Measurements from ENCODE around the gene ATG4D.
"Not testable (repeated sequence)": the region's sequence is repeated elsewhere in the genome, so short reads cannot be mapped to it uniquely, and the experiment has no call there.

ATG4D gene

DNA sequence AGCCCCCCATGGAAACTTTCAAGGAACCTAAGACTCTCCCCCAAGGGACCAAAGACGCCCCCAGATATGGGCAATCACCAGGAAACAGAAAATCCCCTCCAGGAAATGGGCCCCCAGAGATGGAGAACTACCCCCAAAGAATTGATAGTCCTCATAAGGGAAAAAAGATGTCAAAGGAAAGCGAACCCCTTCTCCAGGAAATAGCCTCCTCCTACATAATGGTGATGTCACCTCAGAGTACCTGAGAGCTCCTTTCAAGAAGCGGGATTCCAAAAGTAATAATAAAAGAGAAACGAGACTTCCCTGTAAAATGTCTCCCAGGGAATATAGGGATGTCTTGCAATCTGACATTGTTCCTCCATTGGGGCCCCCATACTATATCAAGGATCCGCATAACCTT, 24.0 kb downstream of the ATG4D start:
- Histone ChIP-seq H4K8ac (ENCODE audit: low read depth, low read length) (no peak overlapping the region), H3K56ac (ENCODE audit: low read length) (no peak overlapping the region), H2BK5ac (ENCODE audit: low read length) (no peak overlapping the region), H2AK5ac (ENCODE audit: low read length) (no peak overlapping the region), H3K79me2 (ENCODE audit: control insufficient read depth, insufficient read depth, low read length) (peaks cover 3% of the 10 kb centered on the region), H2BK120ac (ENCODE audit: low read depth, low read length) (no peak overlapping the region), H3K4me2 (ENCODE audit: low read length) (peak overlapping the region; percentile 93), H3K79me1 (ENCODE audit: low read length) (peaks cover under 1% of the 10 kb centered on the region), H3K23ac (ENCODE audit: low read length) (no peak overlapping the region), H3K4ac (ENCODE audit: low read depth, low read length) (no peak overlapping the region), H3K4me1 (ENCODE audit: control insufficient read depth, low read depth, low read length) (peaks cover 2% of the 10 kb centered on the region), H3K18ac (ENCODE audit: low read length) (no peak overlapping the region), H3K27me3 (ENCODE audit: insufficient read depth, low read length, poor library complexity) (no peaks in the 10 kb centered on the region), H3K4me3 (ENCODE audit: low read length) (no peak overlapping the region), H2BK15ac (replicated peaks; ENCODE audit: low read depth) (no peak overlapping the region), H4K5ac (ENCODE audit: low read length) (no peak overlapping the region), H3K27ac (ENCODE audit: low read depth, low read length) (no peak overlapping the region), H3K36me3 (ENCODE audit: control insufficient read depth, insufficient read depth, low read length) (no peaks in the 10 kb centered on the region), H3K9ac (ENCODE audit: low read length) (peak overlapping the region; percentile 64)
- WGBS (ENCODE audit: extremely low coverage, insufficient coverage, low lambda C conversion rate): no CpG with 5 or more reads among the region's 5 CpGs
- no peak for DNase-seq

DNA sequence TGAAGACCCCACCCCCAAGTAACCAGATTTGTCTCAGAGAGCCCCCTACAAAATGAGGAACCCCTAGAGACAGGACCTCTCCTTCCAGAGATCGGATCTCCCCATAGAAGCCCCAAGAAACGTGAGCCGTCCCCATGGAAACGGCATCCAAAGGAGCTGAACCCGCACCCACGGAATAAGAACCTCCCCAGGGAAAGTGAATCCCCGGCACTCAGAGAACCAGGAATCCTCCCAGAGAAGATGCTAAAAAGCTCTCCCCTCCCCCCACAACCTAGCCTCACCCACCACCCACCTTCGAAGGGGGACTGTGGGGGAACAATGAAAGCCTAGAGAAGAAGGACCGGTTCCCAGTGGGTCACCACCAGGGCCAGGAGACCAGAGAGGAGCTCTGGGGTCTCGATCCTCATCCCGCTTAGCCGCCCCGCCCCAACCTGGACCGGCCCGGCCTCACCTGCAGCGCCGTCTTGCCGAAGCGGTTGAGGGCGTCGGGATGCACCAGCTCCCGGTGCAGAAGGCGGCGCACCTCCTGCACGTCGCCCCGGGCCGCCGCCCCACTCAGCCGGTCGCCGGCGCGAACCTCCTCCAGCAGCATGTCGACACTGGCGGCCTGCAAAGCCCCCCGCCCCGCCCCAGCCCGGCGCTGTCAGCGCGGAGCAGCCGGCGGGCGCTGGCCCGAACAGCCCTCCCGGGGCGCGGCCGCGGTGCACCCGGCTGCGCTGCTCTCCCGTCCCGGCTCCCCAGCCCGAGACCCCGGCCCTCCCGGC, 24.5 kb downstream of the ATG4D start:
- Histone ChIP-seq H2BK15ac (replicated peaks; ENCODE audit: low read depth) (no peak overlapping the region), H3K4ac (ENCODE audit: low read depth, low read length) (no peak overlapping the region), H2BK120ac (ENCODE audit: low read depth, low read length) (no peak overlapping the region), H3K18ac (ENCODE audit: low read length) (no peak overlapping the region), H3K4me3 (ENCODE audit: low read length) (peak overlapping the region; percentile 30), H3K27ac (ENCODE audit: low read depth, low read length) (no peak overlapping the region), H3K9ac (ENCODE audit: low read length) (peak overlapping the region; percentile 64), H3K23ac (ENCODE audit: low read length) (no peak overlapping the region), H3K79me1 (ENCODE audit: low read length) (no peaks in the 10 kb centered on the region), H3K56ac (ENCODE audit: low read length) (peak overlapping the region; percentile 84), H3K27me3 (ENCODE audit: insufficient read depth, low read length, poor library complexity) (no peaks in the 10 kb centered on the region), H3K4me2 (ENCODE audit: low read length) (peak overlapping the region; percentile 93), H3K36me3 (ENCODE audit: control insufficient read depth, insufficient read depth, low read length) (no peaks in the 10 kb centered on the region), H4K5ac (ENCODE audit: low read length) (no peak overlapping the region), H3K4me1 (ENCODE audit: control insufficient read depth, low read depth, low read length) (peaks cover 2% of the 10 kb centered on the region), H4K8ac (ENCODE audit: low read depth, low read length) (no peak overlapping the region), H3K79me2 (ENCODE audit: control insufficient read depth, insufficient read depth, low read length) (peaks cover 3% of the 10 kb centered on the region), H2BK5ac (ENCODE audit: low read length) (no peak overlapping the region), H2AK5ac (ENCODE audit: low read length) (no peak overlapping the region)
- peak; percentile 66 for DNase-seq
- WGBS (ENCODE audit: extremely low coverage, insufficient coverage, low lambda C conversion rate): no CpG with 5 or more reads among the region's 58 CpGs

DNA sequence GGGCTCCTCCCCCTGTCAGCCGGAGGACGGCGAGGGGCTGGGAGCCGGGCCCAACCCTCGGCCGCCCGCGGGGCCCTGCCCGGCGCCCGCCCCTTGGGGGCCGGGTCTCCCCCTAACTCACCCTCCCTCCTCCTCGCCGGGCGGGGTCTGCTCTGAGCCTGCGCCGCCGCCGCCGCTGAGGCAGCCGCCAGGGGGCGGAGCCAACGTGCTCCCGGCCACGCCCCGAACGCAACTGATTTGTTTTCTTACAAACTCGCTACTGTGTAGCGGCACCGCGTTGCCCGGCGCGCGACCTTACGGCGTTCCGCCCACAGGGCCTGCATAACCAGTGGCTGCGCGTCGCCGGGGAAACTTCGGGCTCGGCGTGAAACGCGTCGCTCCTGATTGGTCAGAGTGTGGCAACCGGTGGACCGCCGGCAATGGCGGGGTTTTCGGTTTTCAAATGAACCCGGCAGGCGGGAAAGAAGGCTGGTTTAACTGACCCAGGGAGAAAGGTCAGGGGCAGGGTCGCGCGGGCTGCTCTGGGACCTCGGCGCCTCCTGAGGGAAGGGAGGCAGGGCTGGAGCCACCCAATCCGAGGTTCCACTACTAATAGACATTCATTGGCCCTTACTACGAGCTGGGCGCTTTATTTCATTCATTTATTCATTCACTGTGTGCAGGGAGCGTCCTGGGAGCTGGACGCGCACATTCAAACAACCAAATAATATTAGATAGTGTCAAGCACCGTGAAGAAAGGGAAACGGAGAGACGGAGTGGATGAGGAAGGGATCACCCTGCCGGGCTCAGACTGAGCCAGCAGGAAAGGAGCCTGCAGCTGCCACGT, 25.3 kb downstream of the ATG4D start, which contains the start of gene CDKN2D:
Gene CDKN2D, minus strand, starts transcription at position 154 of the 826 bp plus-strand sequence. CDS start 326 bp downstream, outside the sequence.
- Histone ChIP-seq H3K27ac (ENCODE audit: low read depth, low read length) (peak within 1 kb of the TSS; percentile 90), H2BK120ac (ENCODE audit: low read depth, low read length) (no peak within 1 kb of the TSS), H3K36me3 (ENCODE audit: control insufficient read depth, insufficient read depth, low read length) (no peaks in the 10 kb centered on the region), H3K79me2 (ENCODE audit: control insufficient read depth, insufficient read depth, low read length) (peaks cover 3% of the 10 kb centered on the region), H3K9ac (ENCODE audit: low read length) (peak within 1 kb of the TSS; percentile 97), H2AK5ac (ENCODE audit: low read length) (no peak within 1 kb of the TSS), H3K4me2 (ENCODE audit: low read length) (peak within 1 kb of the TSS; percentile 93), H3K4me3 (ENCODE audit: low read length) (peak within 1 kb of the TSS; percentile 68), H3K18ac (ENCODE audit: low read length) (peak within 1 kb of the TSS; percentile 43), H3K56ac (ENCODE audit: low read length) (peak within 1 kb of the TSS; percentile 94), H2BK15ac (replicated peaks; ENCODE audit: low read depth) (no peak within 1 kb of the TSS), H3K23ac (ENCODE audit: low read length) (no peak within 1 kb of the TSS), H4K8ac (ENCODE audit: low read depth, low read length) (no peak within 1 kb of the TSS), H3K79me1 (ENCODE audit: low read length) (no peaks in the 10 kb centered on the region), H4K5ac (ENCODE audit: low read length) (peak within 1 kb of the TSS; percentile 87), H2BK5ac (ENCODE audit: low read length) (peak within 1 kb of the TSS; percentile 80), H3K4ac (ENCODE audit: low read depth, low read length) (peak within 1 kb of the TSS; percentile 21), H3K27me3 (ENCODE audit: insufficient read depth, low read length, poor library complexity) (no peaks in the 10 kb centered on the region), H3K4me1 (ENCODE audit: control insufficient read depth, low read depth, low read length) (peaks cover 2% of the 10 kb centered on the region)
- peak; percentile 99 for DNase-seq
- WGBS (ENCODE audit: extremely low coverage, insufficient coverage, low lambda C conversion rate): no CpG with 5 or more reads among the region's 71 CpGs

GRCh38 chr19:10573793-10574192, 30.1 kb downstream of the ATG4D start:
- WGBS (ENCODE audit: extremely low coverage, insufficient coverage, low lambda C conversion rate): no CpG with 5 or more reads among the region's 6 CpGs

GRCh38 chr19:10574462-10574861, 30.8 kb downstream of the ATG4D start:
- no peak overlapping the region for H3K4ac ChIP-seq (ENCODE audit: low read depth, low read length)
- H3K9ac ChIP-seq (ENCODE audit: low read length): no peak overlapping the region
- no peak overlapping the region for H3K56ac ChIP-seq (ENCODE audit: low read length)
- no peak overlapping the region for H3K27ac ChIP-seq (ENCODE audit: low read depth, low read length)
- no peak overlapping the region for H3K23ac ChIP-seq (ENCODE audit: low read length)
- no peaks in the 10 kb centered on the region for H3K79me1 ChIP-seq (ENCODE audit: low read length)
- H3K4me3 ChIP-seq (ENCODE audit: low read length): no peak overlapping the region
- H2BK120ac ChIP-seq (ENCODE audit: low read depth, low read length): no peak overlapping the region
- H3K4me2 ChIP-seq (ENCODE audit: low read length): no peak overlapping the region
- H4K8ac ChIP-seq (ENCODE audit: low read depth, low read length): no peak overlapping the region
- no peak overlapping the region for H3K18ac ChIP-seq (ENCODE audit: low read length)
- no peaks in the 10 kb centered on the region for H3K79me2 ChIP-seq (ENCODE audit: control insufficient read depth, insufficient read depth, low read length)
- no CpG with 5 or more reads among the region's 8 CpGs for WGBS (ENCODE audit: extremely low coverage, insufficient coverage, low lambda C conversion rate)
- H3K27me3 ChIP-seq (ENCODE audit: insufficient read depth, low read length, poor library complexity): no peaks in the 10 kb centered on the region
- H2AK5ac ChIP-seq (ENCODE audit: low read length): no peak overlapping the region
- no peak overlapping the region for H4K5ac ChIP-seq (ENCODE audit: low read length)
- H3K36me3 ChIP-seq (ENCODE audit: control insufficient read depth, insufficient read depth, low read length): peaks cover 1% of the 10 kb centered on the region
- DNase-seq: no peak
- H3K4me1 ChIP-seq (ENCODE audit: control insufficient read depth, low read depth, low read length): no peaks in the 10 kb centered on the region
- H2BK5ac ChIP-seq (ENCODE audit: low read length): no peak overlapping the region
- no peak overlapping the region for H2BK15ac ChIP-seq (replicated peaks; ENCODE audit: low read depth)

More at GRCh38 chr19:10573793-10574192, 30.1 kb downstream of the ATG4D start:
- H3K4me1 ChIP-seq (ENCODE audit: control insufficient read depth, low read depth, low read length); H2BK120ac ChIP-seq (ENCODE audit: low read depth, low read length); H3K4me2 ChIP-seq (ENCODE audit: low read length); H3K18ac ChIP-seq (ENCODE audit: low read length); H3K4ac ChIP-seq (ENCODE audit: low read depth, low read length); H4K8ac ChIP-seq (ENCODE audit: low read depth, low read length); H3K4me3 ChIP-seq (ENCODE audit: low read length); DNase-seq; H3K23ac ChIP-seq (ENCODE audit: low read length); H3K9ac ChIP-seq (ENCODE audit: low read length); H3K79me2 ChIP-seq (ENCODE audit: control insufficient read depth, insufficient read depth, low read length); H3K27ac ChIP-seq (ENCODE audit: low read depth, low read length); H3K79me1 ChIP-seq (ENCODE audit: low read length); H3K27me3 ChIP-seq (ENCODE audit: insufficient read depth, low read length, poor library complexity); H2BK15ac ChIP-seq (replicated peaks; ENCODE audit: low read depth); H2AK5ac ChIP-seq (ENCODE audit: low read length); H2BK5ac ChIP-seq (ENCODE audit: low read length); H3K36me3 ChIP-seq (ENCODE audit: control insufficient read depth, insufficient read depth, low read length); H3K56ac ChIP-seq (ENCODE audit: low read length); H4K5ac ChIP-seq (ENCODE audit: low read length): not testable (repeated sequence)
